Brain microvascular endothelial cell (primary cell): ENCODE data around the gene SLC17A3.

Experiments used
- DNase-seq: peaks from one replicate; pipeline ENCODE4 v3.0.0-alpha.2; 2020
- H3K27ac ChIP-seq: fragments of 250-450 bp; sonication (Bioruptor Pico); 2 replicates; pipeline ENCODE4 v1.5.1; 2020; ENCODE audit warnings: mild to moderate bottlenecking, moderate library complexity
- H3K27me3 ChIP-seq: fragments of 250-450 bp; sonication (Bioruptor Pico); replicated peaks from 2 replicates; pipeline ENCODE4 v1.5.1; 2020; ENCODE audit warnings: mild to moderate bottlenecking
- H3K36me3 ChIP-seq: fragments of 250-450 bp; sonication (Bioruptor Pico); replicated peaks from 2 replicates; pipeline ENCODE4 v1.5.1; 2020; ENCODE audit warnings: mild to moderate bottlenecking
- H3K4me3 ChIP-seq: 2 replicates; pipeline ENCODE4 v1.5.1; 2011; ENCODE audit warnings: low read depth, mild to moderate bottlenecking, control low read depth, low read length, moderate library complexity
- in situ Hi-C: cut with HindIII; loops from 2 replicates; pipeline ENCODE4 v1.10.0; 2017; ENCODE audit warnings: low sequenced_read_pairs, low pct_ligation_motif_present
- TF ChIP-seq, protein P1 (sequence below): IDR thresholded peaks from 2 replicates; pipeline ENCODE4 v1.5.1; 2011; ENCODE audit warnings: low read depth, mild to moderate bottlenecking, moderate library complexity, low read length, control low read depth, inconsistent platforms; ENCODE audit errors: missing control alignments

Gene SLC17A3

DNA sequence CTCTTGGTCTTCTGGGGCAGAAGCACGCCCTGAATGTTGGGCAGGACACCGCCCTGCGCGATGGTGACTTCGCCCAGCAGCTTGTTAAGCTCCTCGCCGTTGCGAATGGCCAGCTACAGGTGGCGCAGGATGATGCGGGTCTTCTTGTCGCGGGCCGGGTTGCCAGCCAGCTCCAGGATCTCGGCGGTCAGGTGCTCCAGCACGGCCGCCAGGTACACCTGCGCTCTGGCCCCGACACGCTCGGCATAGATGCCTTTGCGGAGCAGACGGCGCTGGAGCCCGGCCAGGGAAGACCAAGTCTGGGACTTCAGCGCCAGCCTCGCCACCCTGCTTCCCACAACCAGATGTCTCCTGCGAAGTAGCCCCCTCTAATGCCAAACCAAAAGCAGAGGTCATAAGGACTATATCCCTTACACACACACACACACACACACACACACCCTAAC lies 8.0 kb upstream of the SLC17A3 start:
- no peak for DNase-seq
- TF ChIP-seq, protein P1, sequence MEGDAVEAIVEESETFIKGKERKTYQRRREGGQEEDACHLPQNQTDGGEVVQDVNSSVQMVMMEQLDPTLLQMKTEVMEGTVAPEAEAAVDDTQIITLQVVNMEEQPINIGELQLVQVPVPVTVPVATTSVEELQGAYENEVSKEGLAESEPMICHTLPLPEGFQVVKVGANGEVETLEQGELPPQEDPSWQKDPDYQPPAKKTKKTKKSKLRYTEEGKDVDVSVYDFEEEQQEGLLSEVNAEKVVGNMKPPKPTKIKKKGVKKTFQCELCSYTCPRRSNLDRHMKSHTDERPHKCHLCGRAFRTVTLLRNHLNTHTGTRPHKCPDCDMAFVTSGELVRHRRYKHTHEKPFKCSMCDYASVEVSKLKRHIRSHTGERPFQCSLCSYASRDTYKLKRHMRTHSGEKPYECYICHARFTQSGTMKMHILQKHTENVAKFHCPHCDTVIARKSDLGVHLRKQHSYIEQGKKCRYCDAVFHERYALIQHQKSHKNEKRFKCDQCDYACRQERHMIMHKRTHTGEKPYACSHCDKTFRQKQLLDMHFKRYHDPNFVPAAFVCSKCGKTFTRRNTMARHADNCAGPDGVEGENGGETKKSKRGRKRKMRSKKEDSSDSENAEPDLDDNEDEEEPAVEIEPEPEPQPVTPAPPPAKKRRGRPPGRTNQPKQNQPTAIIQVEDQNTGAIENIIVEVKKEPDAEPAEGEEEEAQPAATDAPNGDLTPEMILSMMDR: no peak
- Histone ChIP-seq H3K27me3 (no peaks in the 10 kb centered on the region), H3K4me3 (no peak overlapping the region), H3K27ac (no peak overlapping the region), H3K36me3 (no peaks in the 10 kb centered on the region)
- in situ Hi-C loops: no loop called here

DNA sequence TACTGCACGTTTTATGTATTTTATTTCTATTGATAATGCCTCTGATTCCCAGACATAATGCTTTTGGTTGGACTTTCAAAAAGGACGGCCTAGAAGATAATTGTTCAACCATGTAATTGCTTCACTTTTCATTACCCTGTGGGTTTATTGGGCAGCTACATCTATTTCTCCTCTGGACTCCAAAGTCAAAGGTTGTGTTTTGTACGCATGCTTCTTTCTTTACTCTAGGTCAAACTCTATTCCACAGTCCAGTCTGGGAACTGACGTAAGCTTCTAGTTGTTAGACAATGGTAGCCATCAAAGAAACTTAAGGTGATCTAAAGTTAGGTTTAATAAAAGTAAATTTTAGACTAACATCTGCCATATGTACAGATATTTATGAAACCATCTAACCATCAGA lies 6.6 kb upstream of the SLC17A3 start:
- no peak overlapping the region for H3K27ac ChIP-seq
- no peaks in the 10 kb centered on the region for H3K36me3 ChIP-seq
- no peaks in the 10 kb centered on the region for H3K27me3 ChIP-seq
- H3K4me3 ChIP-seq: no peak overlapping the region
- TF ChIP-seq, protein P1: no peak
- in situ Hi-C loops: no loop called here
- DNase-seq: no peak

DNA sequence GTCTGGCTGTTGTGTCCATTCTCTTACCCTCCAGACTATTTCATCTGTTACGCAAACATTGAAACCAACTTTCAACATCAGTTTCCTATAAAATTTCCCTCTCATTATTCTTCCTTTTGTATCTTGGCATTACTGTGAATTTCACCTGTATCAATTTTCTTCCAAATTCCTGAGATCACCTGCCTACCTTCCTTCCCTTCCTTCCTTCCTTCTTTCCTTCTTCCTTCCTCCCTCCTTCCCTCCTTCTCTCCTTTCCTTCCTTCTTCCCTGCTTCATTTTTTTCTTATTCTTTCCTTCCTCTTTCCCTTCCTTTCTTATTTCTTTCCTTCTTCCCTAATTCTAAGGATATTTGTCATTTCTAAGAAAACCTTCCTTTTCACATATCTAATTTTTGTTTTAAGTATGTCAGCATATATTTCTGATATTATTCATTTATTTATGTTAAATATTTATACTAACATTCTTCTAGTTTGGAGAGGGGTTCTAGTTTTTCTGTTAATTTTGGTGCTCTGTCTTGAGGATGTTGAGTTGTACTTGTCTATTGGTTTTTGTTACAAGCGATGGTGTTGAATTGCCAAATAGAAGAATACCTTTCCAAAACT lies 4.8 kb upstream of the SLC17A3 start:
- in situ Hi-C loops: no loop called here
- no peaks in the 10 kb centered on the region for H3K36me3 ChIP-seq
- TF ChIP-seq, protein P1: no peak
- no peak for DNase-seq
- H3K27ac ChIP-seq: no peak overlapping the region
- H3K4me3 ChIP-seq: no peak overlapping the region
- H3K27me3 ChIP-seq: no peaks in the 10 kb centered on the region

DNA sequence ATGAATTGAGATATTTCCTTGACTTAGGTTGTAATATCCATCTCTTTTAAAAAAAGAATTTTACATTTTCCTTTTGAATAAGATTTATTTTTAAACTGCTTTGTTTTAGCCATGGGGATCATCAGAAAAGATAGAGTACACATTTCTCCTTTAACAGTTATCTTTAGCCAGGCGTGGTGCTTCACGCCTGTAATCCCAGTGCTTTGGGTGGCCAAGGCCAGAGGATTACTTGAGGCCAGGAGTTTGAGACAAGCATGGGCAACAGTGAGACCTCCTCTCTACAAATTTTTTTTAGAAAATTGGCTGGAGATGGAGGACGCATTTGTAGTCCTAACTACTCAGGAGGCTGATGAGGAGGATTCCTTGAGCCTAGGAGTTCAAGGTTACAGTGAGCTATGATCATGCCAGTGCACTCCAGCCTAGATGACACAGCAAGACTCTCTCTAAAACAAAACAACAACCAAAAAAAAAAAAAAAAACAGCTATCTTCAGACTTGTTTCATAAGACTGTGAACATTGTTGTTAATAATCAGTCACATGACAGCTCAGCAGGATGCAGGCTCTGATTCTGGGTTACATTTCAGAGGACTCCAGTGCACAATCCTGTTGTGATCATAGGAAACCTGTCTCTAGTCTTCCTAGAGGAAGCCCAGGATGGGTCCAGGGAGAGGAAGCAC lies 2.0 kb upstream of the SLC17A3 start:
- no peaks in the 10 kb centered on the region for H3K36me3 ChIP-seq
- no peak overlapping the region for H3K27ac ChIP-seq
- H3K4me3 ChIP-seq: no peak overlapping the region
- no peak for DNase-seq
- H3K27me3 ChIP-seq: no peaks in the 10 kb centered on the region
- TF ChIP-seq, protein P1: no peak
- in situ Hi-C loops: no loop called here

DNA sequence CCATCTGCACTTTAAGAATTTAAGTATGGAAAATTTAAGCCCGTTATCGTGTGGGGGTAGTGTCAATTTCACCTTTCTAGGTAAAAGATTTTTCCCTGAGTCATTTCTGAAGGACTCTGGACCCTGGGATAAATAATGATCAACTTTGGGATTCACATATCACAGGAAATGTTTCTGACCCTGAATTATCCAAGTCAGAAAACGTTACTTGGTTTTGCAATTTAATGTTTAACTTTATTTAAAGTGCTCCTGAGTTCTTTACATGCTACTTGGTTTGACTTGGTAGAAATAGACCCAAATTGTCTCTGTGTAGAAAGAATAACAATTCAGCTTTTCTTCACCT lies 1.5 kb upstream of the SLC17A3 start:
- no peak for DNase-seq
- in situ Hi-C loops: no loop called here
- H3K27ac ChIP-seq: no peak overlapping the region

More for the DNA sequence above, 1.5 kb upstream of the SLC17A3 start:
- TF ChIP-seq, protein P1: no peak
- Histone ChIP-seq H3K27me3 (no peaks in the 10 kb centered on the region), H3K36me3 (no peaks in the 10 kb centered on the region), H3K4me3 (no peak overlapping the region)
